Prostate gland (tissue), 2 donors: ENCODE results near the gene HOOK1.

Source experiments
- POLR2A ChIP-seq: fragments of 450-650 bp; IDR thresholded peaks from one replicate; pipeline ENCODE4 v1.6.1; 2016; ENCODE audit warnings: antibody characterized with exemption, mild to moderate bottlenecking
- TF ChIP-seq, protein P1 (sequence below), 4 experiments: fragments of 200-600 bp in 2 of 4; fragments of 450-650 bp in 2 of 4; sonication (generic) in 2 of 4; IDR thresholded peaks; 1 replicate in 3 of 4; 2 replicates in 1 of 4; pipeline ENCODE4 v1.5.1; 2016 to 2019; ENCODE audit warnings: antibody characterized with exemption in 4 of 4, mild to moderate bottlenecking in 2 of 4, moderate library complexity in 2 of 4

DNA sequence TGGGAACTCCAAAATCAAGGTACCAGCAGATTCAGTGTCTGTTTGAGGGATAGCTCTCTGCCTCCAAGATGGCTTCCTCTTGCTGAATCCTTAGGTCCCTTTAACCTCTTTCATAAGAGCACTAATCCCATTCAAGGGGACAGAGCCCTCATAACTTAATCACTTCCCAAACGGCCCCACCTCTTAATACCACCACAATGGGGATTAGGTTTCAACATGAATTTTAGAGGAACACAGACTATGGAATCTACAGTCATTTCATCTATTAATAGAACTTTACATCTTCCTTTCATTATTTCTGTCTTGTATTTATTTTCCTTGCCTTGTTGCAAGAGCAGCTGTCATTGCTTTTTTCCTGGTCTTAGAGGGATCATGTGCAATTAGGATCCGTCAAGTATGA is 30.3 kb downstream of the HOOK1 start:
- TF ChIP-seq, protein P1, sequence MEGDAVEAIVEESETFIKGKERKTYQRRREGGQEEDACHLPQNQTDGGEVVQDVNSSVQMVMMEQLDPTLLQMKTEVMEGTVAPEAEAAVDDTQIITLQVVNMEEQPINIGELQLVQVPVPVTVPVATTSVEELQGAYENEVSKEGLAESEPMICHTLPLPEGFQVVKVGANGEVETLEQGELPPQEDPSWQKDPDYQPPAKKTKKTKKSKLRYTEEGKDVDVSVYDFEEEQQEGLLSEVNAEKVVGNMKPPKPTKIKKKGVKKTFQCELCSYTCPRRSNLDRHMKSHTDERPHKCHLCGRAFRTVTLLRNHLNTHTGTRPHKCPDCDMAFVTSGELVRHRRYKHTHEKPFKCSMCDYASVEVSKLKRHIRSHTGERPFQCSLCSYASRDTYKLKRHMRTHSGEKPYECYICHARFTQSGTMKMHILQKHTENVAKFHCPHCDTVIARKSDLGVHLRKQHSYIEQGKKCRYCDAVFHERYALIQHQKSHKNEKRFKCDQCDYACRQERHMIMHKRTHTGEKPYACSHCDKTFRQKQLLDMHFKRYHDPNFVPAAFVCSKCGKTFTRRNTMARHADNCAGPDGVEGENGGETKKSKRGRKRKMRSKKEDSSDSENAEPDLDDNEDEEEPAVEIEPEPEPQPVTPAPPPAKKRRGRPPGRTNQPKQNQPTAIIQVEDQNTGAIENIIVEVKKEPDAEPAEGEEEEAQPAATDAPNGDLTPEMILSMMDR (IDR thresholded peaks at IDR 0.05) = no peak
- TF ChIP-seq POLR2A = no peak
